NCI-H2227 (cell line): Measurements from ENCODE around the gene JAG2.

ENCODE experiments used
- DNase-seq: peaks from one replicate; lab custom pipeline; 2025; ENCODE audit not compliant: unreplicated experiment; lab: John Stamatoyannopoulos, UW

The JAG2 gene

GRCh38 chr14:105168496-105168978 lies at the start of gene JAG2:
Gene JAG2 (minus strand): TSS chr14:105168776. CDS start chr14:105168420, 356 bp downstream.
- peak; percentile 70 for DNase-seq

GRCh38 chr14:105217774-105218173 lies 49.2 kb upstream of the JAG2 start:
- no peak for DNase-seq

GRCh38 chr14:105216490-105217247 lies 48.1 kb upstream of the JAG2 start:
- DNase-seq: no peak

- no peak for DNase-seq
These were observed 47.0 kb upstream of the JAG2 start for GRCh38 chr14:105215602-105216001.

GRCh38 chr14:105214324-105214915 lies 45.8 kb upstream of the JAG2 start:
- no peak for DNase-seq

GRCh38 chr14:105213361-105213760 lies 44.8 kb upstream of the JAG2 start:
- no peak for DNase-seq

- peak; percentile 25 for DNase-seq
These were observed 44.1 kb upstream of the JAG2 start for GRCh38 chr14:105212541-105213300.

GRCh38 chr14:105211758-105212089 lies 43.1 kb upstream of the JAG2 start:
- no peak for DNase-seq

GRCh38 chr14:105211086-105211757 lies 42.6 kb upstream of the JAG2 start:
- no peak for DNase-seq

GRCh38 chr14:105210266-105211025 lies 41.9 kb upstream of the JAG2 start:
- no peak for DNase-seq

GRCh38 chr14:105209646-105210045 lies 41.1 kb upstream of the JAG2 start:
- no peak for DNase-seq

GRCh38 chr14:105209091-105209490 lies 40.5 kb upstream of the JAG2 start:
- no peak for DNase-seq

GRCh38 chr14:105208738-105209075 lies 40.1 kb upstream of the JAG2 start:
- no peak for DNase-seq

- no peak for DNase-seq
These were observed 39.6 kb upstream of the JAG2 start for GRCh38 chr14:105207996-105208737.

- no peak for DNase-seq
These were observed 38.9 kb upstream of the JAG2 start for GRCh38 chr14:105207460-105207901.

- no peak for DNase-seq
These were observed 38.3 kb upstream of the JAG2 start for GRCh38 chr14:105206873-105207272.

GRCh38 chr14:105205673-105206208 lies 37.2 kb upstream of the JAG2 start:
- peak; percentile 36 for DNase-seq

- DNase-seq: no peak
These were observed 36.5 kb upstream of the JAG2 start for GRCh38 chr14:105204931-105205672.
